Activated naive CD8-positive, alpha-beta T cell treated with anti-CD3 and anti-CD28 coated beads, Interleukin-2, amount 50 U/mL, for 16 hours (primary cell): ENCODE data around the gene ERC1.
"Not testable (repeated sequence)": the region's sequence is repeated elsewhere in the genome, so short reads cannot be mapped to it uniquely, and the experiment has no call there.

Experiments
- DNase-seq: peaks from one replicate; pipeline ENCODE4 v3.0.0-alpha.2; 2020; ENCODE audit warnings: low read depth, low spot score

Gene ERC1

DNA sequence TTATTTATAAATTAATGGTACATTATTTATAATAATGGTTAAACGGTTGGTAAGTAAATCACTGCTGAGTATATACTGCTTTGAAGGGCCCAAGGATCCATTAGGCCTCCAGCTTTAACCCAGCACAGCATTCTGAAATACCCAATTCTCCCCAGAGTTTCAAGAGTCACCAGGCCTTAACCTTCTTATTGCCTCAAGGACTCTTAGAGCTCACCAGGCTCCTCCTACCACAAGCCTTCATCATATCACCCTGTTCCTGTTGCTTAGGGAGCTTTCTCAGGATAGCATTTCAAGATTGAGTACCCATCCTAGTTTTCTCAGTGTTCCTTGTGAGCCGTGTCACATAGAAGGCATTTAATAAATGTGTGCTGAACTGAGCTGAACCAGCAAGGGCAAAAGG, 360.9 kb downstream of the ERC1 start:
- DNase-seq = no peak

DNA sequence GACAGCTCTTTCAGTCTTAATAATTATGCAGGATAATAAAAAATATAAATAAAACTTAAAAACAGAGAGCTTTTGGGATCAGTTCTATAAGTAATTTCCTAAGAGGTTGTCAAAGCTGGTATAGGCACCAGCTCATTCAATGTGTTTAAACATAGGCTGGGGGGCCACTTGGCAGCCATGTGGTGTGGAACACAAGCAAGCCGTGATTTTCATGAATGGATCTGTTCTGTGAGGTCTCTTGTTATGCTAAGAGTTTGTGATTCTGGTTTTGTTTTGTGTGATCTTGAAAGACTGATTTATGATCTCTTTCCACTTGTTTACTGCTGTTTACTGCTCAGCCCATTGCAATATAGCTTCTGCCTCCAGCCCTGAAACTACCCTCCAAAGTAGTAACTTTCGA, 362.4 kb downstream of the ERC1 start:
- DNase-seq = no peak

GRCh38 chr12:1355396-1355795, 364.4 kb downstream of the ERC1 start:
- no peak for DNase-seq

DNA sequence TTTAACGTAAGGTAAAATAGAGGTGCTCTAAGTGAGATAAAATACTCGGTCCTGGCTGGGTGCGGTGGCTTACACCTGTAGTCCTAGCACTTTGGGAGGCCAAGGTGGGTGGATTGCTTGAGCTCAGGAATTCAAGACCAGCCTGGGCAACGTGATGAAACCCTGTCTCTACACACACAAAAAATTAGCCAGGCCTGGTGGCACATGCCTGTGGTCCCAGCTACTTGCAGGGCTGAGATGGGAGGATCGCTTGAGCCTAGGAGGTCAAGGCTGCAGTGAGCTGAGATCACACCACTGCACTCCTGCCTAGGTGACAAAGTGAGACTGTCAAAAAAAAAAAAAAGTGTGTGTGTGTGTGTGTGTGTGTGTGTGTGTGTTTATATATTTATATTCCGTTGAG, 364.8 kb downstream of the ERC1 start:
- DNase-seq = not testable (repeated sequence)

- no peak for DNase-seq
These were observed 365.3 kb downstream of the ERC1 start for GRCh38 chr12:1356285-1356684.

DNA sequence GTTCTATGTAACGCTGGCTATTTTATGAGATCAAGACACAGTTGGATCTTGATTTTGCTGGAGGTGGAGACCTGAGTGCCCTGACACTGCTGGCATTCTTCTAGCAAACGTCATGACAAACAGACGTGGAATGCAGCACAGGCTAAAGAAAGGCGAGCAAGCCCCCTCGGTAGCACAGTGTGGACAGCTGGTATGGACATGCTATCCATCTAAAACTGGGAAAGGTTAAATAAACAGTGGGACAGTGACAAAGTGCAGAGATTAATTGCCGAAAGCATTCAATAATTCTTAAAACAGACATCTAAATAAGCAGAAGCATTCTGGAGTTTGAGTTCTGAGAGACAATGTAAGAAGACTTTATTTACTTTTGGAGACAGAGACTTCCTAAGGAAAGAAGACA, 366.1 kb downstream of the ERC1 start:
- no peak for DNase-seq

DNA sequence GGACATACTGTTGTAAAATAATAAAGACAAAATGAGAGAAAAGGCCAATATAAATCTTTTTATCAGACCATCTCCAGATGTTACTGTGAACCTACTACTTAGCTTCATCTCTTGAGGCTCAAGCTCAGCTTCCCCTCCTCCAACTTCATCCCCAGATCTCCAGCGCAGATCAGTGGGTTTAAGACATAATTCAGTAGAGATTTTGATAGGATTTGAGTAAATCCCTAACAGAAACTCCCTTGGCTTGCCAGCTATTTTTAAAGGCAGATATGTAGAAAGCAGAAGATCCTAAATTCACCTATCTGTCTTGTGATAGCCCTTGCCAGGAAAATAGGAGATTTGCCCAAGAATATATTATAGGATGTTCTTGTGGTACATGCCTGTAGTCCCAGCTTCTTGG, 366.7 kb downstream of the ERC1 start:
- no peak for DNase-seq

GRCh38 chr12:1360441-1361210, 369.6 kb downstream of the ERC1 start:
- DNase-seq = no peak

DNA sequence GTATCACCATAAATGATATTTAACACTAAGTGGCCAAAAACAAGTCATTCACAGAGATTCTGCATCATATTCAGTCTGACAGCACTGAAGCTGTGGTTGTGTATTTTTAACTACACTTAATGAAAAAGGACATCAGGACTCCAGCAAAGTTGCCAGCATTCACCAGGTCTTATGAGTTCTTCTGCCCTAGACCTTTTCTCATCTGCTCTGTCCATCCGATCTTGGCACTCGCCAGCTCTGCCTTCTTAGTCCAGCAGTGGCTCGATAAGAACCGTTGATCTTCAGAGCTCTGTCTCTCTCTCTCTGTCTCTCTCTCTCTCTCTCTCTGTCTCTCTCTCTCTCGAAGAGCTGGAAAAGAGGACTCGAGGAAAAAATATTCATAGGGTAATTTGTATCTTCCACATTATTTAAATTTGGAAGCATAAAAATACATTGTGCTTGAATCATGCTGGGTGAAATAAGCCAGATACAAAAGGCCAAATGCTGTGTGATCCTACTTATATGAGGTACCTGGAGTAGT, 371.2 kb downstream of the ERC1 start:
- no peak for DNase-seq

DNA sequence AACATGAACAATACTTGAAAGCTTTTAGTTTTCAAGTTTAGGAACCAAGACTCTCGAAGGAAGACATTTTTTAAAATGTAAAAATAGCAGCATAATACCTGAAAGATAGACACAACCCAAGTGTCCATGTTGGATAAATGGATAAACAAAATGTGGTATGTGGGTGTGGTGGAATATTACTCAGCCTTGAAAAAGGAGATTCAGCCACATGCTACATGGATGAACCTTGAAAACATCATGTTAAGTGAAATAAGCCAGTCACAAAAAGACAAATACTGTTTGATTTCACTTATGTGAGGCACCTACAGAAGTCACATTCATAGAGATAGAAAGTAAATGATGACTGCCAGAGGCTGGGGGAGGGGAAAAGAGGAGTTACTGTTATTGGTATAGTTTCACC, 374.7 kb downstream of the ERC1 start:
- DNase-seq = no peak

DNA sequence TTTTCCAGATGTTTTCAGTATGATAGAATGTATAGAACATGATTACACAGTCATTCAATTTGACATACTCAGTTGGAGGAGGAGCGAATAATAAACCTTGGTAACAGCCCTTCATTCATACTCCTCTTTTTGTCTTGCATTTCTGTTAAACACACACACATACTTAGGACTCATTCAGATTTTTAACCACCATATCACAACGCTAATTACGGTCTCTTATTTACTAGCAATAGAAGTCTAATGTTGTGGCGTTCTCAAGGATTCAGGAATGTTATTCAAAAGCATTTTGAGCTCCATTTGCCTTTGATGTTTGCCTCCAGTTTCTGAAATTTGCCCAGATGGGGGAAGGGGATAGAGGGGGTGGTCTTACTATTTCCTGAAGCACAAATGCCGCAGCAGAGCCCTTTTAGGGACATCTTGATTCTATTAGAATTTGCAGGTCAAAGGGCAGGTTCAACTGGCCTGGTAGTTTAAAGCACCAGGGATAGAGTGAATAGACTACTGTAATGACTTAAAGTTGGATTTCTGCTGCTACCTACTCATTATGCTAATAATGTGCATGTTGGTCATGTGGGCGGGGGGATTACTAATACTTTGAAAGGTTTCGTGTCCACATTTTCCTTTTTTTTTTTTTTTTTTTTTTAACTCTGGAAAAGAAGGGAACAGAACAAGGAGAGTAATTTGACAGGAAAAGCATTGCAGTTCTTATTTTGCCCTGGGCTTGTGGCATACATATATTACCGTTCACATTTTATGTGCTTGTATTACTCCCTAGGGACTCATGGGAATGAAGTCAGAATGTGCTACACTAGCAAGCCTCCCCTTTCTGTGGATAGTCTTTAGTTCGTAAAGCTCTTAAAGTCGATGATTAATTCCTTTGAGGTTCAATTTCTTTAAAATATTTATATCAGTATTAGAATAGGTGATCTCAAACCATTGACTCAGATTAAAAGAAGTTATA, 376.6 kb downstream of the ERC1 start:
- no peak for DNase-seq

DNA sequence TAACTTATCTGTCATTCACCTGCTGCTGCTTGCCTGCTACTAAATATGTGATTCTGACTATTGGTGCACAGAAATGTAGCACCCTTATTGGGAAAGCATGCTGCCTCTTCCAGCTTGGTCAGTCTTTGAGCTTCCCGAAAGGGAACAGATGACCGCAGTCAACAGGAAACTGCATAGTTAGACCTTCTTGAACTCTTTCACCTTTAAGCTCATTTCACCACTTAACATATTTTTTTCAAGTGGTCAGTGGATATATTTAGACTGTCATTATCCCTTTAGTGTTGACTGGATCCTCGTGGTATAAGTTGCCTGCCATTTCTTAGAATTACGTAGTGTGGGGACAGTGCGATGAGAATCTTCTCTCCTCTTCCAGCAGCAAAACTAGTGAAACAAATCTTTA, 378.4 kb downstream of the ERC1 start:
- no peak for DNase-seq

GRCh38 chr12:1369938-1370500, 379.0 kb downstream of the ERC1 start:
- no peak for DNase-seq

DNA sequence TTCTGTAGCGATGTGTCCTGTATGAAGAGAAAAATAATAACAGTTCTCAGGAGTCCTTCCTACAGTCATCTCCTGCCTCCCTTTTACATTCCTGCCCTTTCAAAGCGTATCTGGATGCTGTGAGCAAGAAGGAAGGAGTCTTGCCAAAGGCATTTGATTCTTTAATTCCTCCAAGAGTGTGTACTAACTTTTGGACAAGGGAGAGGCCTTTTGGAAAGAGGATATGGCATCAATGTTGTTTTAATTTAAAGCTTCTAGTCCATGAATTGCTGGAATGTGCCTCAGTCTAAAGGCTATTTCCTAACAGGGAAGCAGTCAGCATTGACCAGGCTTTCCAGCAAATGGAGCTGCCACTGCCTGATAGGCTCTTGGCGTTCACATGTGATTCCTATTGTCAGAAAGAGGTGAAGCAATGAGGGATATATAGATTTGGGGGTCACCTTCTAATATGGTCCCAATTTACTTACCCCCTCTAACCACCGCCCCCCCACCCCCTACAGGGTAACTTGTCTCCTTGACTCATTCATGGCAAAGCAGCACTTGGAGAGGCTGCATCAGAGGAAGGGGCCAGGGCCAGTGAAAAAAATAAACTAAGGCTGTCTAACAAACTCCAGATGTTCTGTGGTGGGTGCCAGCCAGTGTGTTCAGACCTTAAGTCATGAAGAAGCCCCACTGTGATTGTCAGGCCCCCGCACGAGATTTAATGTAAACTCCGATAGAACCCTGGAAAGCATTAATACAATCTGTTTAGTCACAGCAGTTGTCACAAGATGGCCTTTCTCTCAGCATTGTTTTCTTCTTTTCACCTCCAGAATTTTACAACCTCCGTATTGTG, 383.1 kb downstream of the ERC1 start:
- no peak for DNase-seq

DNA sequence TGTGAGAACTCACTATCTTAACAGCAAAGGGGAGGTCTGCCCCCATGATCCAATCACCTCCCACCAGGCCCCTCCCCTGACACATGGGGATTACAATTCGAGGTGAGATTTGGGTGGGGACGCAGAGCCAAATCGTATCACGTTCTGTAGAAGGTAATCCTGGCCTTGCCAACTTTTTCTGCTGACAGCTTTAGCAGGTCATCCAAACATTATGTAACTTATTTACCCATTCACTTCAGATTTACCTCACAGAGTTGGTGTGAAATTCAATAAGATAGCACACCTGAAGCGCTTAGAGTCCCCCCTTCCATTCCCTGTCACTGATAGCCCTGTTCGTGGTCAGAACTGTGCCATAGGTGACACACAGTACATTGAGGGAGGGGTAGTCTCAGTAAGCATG, 384.3 kb downstream of the ERC1 start:
- DNase-seq = no peak

DNA sequence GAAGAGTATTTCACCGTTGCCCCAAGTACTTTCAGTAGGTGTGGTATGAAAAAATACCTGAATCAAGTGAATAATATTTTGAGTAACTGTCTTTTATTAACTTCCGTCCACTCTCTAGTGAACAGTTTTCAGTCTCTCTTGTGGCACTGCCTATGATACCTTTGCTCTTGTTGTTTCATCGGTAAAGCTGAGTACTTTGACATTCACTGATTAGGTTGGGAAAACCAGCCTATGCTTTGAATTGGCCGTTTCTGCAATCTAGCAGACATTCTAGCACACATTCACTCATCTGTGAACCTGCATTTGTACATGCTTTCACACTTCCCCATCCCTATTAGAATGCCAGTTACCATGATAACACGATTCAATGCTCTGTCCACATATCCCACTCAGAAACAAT, 386.1 kb downstream of the ERC1 start:
- no peak for DNase-seq

DNA sequence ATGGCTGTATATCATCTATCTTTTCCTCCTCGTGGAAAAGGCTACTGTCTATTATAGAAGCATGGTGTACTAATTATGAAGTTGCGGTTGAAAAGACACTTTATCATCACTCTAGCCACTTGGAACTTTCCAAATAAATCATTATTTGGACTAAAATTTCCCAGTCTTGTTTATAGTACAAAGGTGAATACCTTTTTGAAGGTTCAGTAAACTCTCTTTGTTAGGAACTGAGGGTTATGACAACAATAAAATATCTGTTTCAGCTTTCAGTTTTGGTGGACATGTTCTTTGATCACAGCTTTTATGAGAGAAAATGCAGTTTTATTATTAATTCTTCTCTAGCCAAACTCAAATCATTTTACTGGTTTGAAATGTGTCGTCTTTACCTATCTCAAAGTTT, 386.7 kb downstream of the ERC1 start:
- no peak for DNase-seq

- DNase-seq = no peak
These were observed 389.3 kb downstream of the ERC1 start for GRCh38 chr12:1380171-1380851.

DNA sequence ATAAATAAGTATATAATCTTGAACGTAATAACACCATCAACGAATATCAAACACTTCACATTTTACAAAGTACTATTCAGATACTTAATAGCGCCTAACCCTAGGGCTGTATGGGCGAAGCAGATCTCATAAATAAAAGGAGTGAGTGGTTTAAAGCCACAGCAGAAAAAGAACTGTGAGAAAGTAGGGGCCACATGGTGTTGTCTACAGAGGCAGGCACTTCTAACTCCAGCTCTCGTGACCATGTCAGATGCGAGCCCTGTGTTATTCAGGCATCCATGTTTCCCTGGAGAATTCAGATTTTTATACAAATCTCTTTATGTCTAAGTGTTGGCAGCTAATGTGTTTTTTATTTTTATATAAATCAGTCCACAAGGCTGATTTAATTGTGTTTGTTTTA, 391.1 kb downstream of the ERC1 start:
- no peak for DNase-seq

- DNase-seq = no peak
These were observed 391.8 kb downstream of the ERC1 start for GRCh38 chr12:1382826-1383225.

DNA sequence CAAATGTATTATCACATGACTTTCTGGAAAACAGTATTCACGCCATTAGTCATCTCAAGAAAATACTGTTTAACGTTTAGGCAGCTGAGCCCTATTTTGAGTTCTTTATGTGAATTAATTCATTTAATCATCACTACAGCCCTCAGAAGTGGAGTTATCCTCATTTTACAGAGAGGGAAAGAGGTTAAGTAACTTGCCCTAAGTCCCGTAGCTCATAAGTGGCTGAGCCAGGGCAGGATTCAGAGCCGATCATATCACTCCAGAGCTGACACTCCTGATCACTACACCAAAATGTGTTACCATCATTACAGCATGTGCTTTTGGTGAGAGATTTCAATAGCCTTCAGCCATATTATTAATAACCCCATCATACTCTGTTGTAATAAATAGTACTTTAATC, 392.7 kb downstream of the ERC1 start:
- no peak for DNase-seq
